Measurements from ENCODE around the gene GMPPA. TPM values are rescaled to one million over a fixed set of nuclear protein-coding genes. Genes with fewer than 3 reads are reported as not detected.

The GMPPA gene
- total RNA-seq, 1 experiment from 2014 or later = 51.9 TPM

- 0 out of 2 replicates have a peak, but pooled peaks have one; percentile 32 for TF ChIP-seq ATF3 (CRISPR knock-in tag; conservative IDR thresholded peaks at IDR 0.05)
- TF ChIP-seq CREB1 (CRISPR knock-in tag; IDR thresholded peaks at IDR 0.05) = no peak
- TF ChIP-seq JAZF1 (CRISPR knock-in tag; IDR thresholded peaks at IDR 0.05) = no peak
- TF ChIP-seq MXD4 (CRISPR knock-in tag; IDR thresholded peaks at IDR 0.05; ENCODE audit: borderline replicate concordance) = no peak
- TF ChIP-seq NFE2L1 (CRISPR knock-in tag; IDR thresholded peaks at IDR 0.05) = peak; percentile 79; the same call in 1 of the 2 replicates
- no peak for TF ChIP-seq TCF7 (CRISPR knock-in tag; IDR thresholded peaks at IDR 0.05; ENCODE audit: low read depth)
- peak; percentile 55; the same call in 1 of the 2 replicates for TF ChIP-seq ZNF138 (CRISPR knock-in tag; conservative IDR thresholded peaks at IDR 0.05)
- no peak; the same call in 1 of the 2 replicates for TF ChIP-seq ZNF232 (CRISPR knock-in tag; IDR thresholded peaks at IDR 0.05)
- peak; percentile 47 for TF ChIP-seq NFYB (CRISPR knock-in tag; conservative IDR thresholded peaks at IDR 0.05; ENCODE audit: low read depth)
- TF ChIP-seq NR2C2 (CRISPR knock-in tag; IDR thresholded peaks at IDR 0.05) = no peak
- no peak for TF ChIP-seq ZNF396 (CRISPR knock-in tag; IDR thresholded peaks at IDR 0.05; ENCODE audit: borderline replicate concordance)
- TF ChIP-seq NR3C1 (CRISPR knock-in tag; conservative IDR thresholded peaks at IDR 0.05; ENCODE audit: low read depth) = 0 out of 2 replicates have a peak, but pooled peaks have one; percentile 30
- peak; percentile 36; the same call in 1 of the 2 replicates for TF ChIP-seq ATF1 (CRISPR knock-in tag; IDR thresholded peaks at IDR 0.05)
- no peak for TF ChIP-seq PRDM15 (CRISPR knock-in tag; IDR thresholded peaks at IDR 0.05)
- no peak for TF ChIP-seq EMX1 (CRISPR knock-in tag; IDR thresholded peaks at IDR 0.05)
- TF ChIP-seq ZNF671 (CRISPR knock-in tag; IDR thresholded peaks at IDR 0.05) = no peak
- no peak for TF ChIP-seq ZNF416 (CRISPR knock-in tag; IDR thresholded peaks at IDR 0.05)
- TF ChIP-seq FOXP1 (CRISPR knock-in tag; IDR thresholded peaks at IDR 0.05; ENCODE audit: borderline replicate concordance) = peak; percentile 88
- TF ChIP-seq ZNF281 (CRISPR knock-in tag; IDR thresholded peaks at IDR 0.05) = no peak
- 0 out of 2 replicates have a peak, but pooled peaks have one; percentile 57 for TF ChIP-seq ARID4B (CRISPR knock-in tag; IDR thresholded peaks at IDR 0.05; ENCODE audit: borderline replicate concordance)
- no peak for TF ChIP-seq STAT6 (CRISPR knock-in tag; conservative IDR thresholded peaks at IDR 0.05; ENCODE audit: low read depth)
- TF ChIP-seq CREM (CRISPR knock-in tag; IDR thresholded peaks at IDR 0.05) = peak; percentile 96
- no peak for TF ChIP-seq ZNF423 (CRISPR knock-in tag; IDR thresholded peaks at IDR 0.05)
- no peak for TF ChIP-seq SOX15 (CRISPR knock-in tag; IDR thresholded peaks at IDR 0.05)
- no peak for TF ChIP-seq NR1H2 (CRISPR knock-in tag; IDR thresholded peaks at IDR 0.05)
Measured at GRCh38 chr2:219543596-219544358, 45.1 kb downstream of the GMPPA start, which contains the start of the genes CHPF and TMEM198 (continued).
